ENCODE results near the gene TBX20.
"Not testable (repeated sequence)": the region's sequence is repeated elsewhere in the genome, so short reads cannot be mapped to it uniquely, and the experiment has no call there.

TBX20 gene

GRCh38 chr7:35232994-35233393 lies 20.9 kb downstream of the TBX20 start:
- H3K27ac ChIP-seq, result no peak overlapping the region
- no peak for TF ChIP-seq CTCF (IDR thresholded peaks at IDR 0.05)
- TF ChIP-seq ZFX (IDR thresholded peaks at IDR 0.05; ENCODE audit: borderline replicate concordance), result no peak

- H3K27ac ChIP-seq, result not testable (repeated sequence)
Measured at GRCh38 chr7:35231221-35231620, 22.7 kb downstream of the TBX20 start.

- not testable (repeated sequence) for H3K27ac ChIP-seq
Measured at GRCh38 chr7:35229116-35229780, 24.7 kb downstream of the TBX20 start.

- H3K27ac ChIP-seq, result not testable (repeated sequence)
Measured at GRCh38 chr7:35228496-35229051, 25.3 kb downstream of the TBX20 start.

GRCh38 chr7:35227438-35227837 lies 26.5 kb downstream of the TBX20 start:
- H3K27ac ChIP-seq, result not testable (repeated sequence)

- H3K27ac ChIP-seq, result not testable (repeated sequence)
Measured at GRCh38 chr7:35222445-35222844, 31.5 kb downstream of the TBX20 start.

GRCh38 chr7:35220176-35220575 lies 33.7 kb downstream of the TBX20 start:
- not testable (repeated sequence) for H3K27ac ChIP-seq

GRCh38 chr7:35216033-35216432 lies 37.9 kb downstream of the TBX20 start:
- H3K27ac ChIP-seq, result not testable (repeated sequence)

- not testable (repeated sequence) for H3K27ac ChIP-seq
Measured at GRCh38 chr7:35215063-35215462, 38.8 kb downstream of the TBX20 start.

- H3K27ac ChIP-seq, result not testable (repeated sequence)
Measured at GRCh38 chr7:35206924-35207323, 47.0 kb downstream of the TBX20 start.

- not testable (repeated sequence) for H3K27ac ChIP-seq
Measured at GRCh38 chr7:35204850-35205249, 49.0 kb downstream of the TBX20 start.

GRCh38 chr7:35204031-35204430 lies 49.9 kb downstream of the TBX20 start:
- not testable (repeated sequence) for H3K27ac ChIP-seq

GRCh38 chr7:35202353-35202752 lies 51.5 kb downstream of the TBX20 start:
- H3K27ac ChIP-seq, result not testable (repeated sequence)

GRCh38 chr7:35200170-35200569 lies 53.7 kb downstream of the TBX20 start:
- H3K27ac ChIP-seq, result not testable (repeated sequence)

GRCh38 chr7:35198370-35199140 lies 55.3 kb downstream of the TBX20 start:
- not testable (repeated sequence) for H3K27ac ChIP-seq

GRCh38 chr7:35191571-35191970 lies 62.3 kb downstream of the TBX20 start:
- H3K27ac ChIP-seq, result not testable (repeated sequence)

Measured in 22Rv1 (cell line).